ENCODE data around the gene MIOX. TPM values are rescaled to one million over a fixed set of nuclear protein-coding genes. Genes with fewer than 3 reads are reported as not detected.

The MIOX gene
- not detected for total RNA-seq

DNA sequence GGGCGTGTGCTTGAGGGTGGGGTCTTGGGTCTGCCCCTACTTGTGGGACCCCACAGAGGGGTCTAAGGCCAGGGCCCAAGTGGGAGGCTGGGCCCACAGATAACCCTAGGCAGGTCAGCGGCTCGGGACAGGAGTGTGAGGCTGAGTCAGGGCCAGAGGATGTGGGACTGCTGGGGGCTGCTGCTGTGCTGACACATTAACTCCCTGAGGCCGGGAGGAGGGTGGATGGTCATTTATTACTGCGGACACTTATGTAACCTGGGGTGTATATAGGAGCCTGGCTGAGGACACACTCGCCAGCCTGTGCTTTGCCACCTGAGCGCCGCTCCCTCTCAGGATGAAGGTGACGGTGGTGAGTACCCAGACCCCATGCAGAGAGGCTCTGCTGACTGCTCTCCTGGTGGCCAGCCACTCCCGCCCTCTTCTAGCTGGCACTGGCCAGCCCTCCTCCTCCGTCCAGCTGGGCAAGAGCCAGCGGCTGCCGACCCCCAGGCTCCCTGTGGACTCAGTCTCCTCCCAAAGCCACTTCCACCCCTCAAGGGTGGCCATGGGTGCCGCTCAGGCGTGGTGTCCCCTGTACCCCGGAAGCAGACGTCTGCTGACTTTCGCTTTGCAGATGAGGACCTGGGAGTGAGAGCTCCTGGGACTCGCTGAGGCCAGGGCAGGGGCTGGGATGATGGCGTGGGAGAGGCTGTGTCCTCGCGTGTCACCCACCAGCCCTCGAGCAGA, at the start of gene MIOX:
Gene MIOX, plus strand, starts transcription at position 299 of the 729 bp plus-strand sequence. Its CDS starts 39 bp downstream, at position 338.
- Histone ChIP-seq H3K4me3 (no peak within 1 kb of the TSS), H3K4me1 (peaks cover 0 to 8% (median 0%) of the 10 kb centered on the region in 3 donors), H3K36me3 (no peaks in the 10 kb centered on the region), H3K27ac (no peak within 1 kb of the TSS), H3K9me3 (no peaks in the 10 kb centered on the region), H3K27me3 (peaks cover 78% of the 10 kb centered on the region)
- ATAC-seq: no peak
- no CpG with 5 or more reads among the region's 23 CpGs for WGBS, 2 donors (ENCODE audit: low coverage in 1 of 2)
- no peak for TF ChIP-seq POLR2A (IDR thresholded peaks at IDR 0.05)
- TF ChIP-seq POLR2AphosphoS5 (IDR thresholded peaks at IDR 0.05): no peak
- TF ChIP-seq CTCF (IDR thresholded peaks at IDR 0.05): no peak
- no peak for TF ChIP-seq EP300 (IDR thresholded peaks at IDR 0.05)

DNA sequence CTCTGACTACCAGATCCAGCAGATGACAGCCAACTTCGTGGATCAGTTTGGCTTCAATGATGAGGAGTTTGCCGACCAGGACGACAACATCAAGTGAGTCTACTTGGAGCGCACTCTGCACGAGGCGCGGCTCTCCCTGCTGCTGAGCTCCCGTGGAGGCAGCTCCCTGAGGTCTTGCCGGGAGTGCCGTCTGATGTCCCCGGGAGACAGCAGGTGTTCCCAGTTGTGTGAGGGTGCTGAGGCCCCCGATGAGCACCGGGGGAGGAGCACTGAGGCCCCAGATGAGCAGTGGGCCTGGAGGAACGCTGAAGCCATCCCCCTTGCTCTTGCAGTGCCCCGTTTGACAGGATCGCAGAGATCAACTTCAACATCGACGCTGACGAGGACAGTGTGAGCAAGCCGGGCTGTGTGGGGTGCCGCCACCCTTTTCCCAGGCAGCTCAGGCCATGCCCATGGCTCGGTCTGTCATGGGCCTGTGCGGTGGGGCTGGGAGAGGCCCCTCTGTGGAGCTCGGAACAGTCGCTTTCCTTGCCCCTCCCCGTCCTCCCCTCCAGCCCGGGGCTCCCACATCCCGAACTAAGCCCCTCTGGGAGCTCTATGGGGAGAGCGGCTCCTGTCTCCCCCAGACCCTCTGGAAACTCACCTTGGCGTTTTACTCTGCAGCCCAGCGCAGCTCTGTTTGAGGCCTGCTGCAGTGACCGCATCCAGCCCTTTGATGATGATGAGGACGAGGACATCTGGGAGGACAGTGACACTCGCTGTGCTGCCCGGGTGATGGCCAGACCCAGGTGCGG, 49.0 kb upstream of the MIOX start:
- no peak overlapping the region for H3K27ac ChIP-seq
- no peaks in the 10 kb centered on the region for H3K9me3 ChIP-seq
- no peak for ATAC-seq
- no peak for TF ChIP-seq POLR2A (IDR thresholded peaks at IDR 0.05)
- no peaks in the 10 kb centered on the region for H3K27me3 ChIP-seq
- H3K4me1 ChIP-seq: no peaks in the 10 kb centered on the region
- H3K36me3 ChIP-seq: peaks cover 0 to 86% of the 10 kb centered on the region in 2 donors
- no peak overlapping the region for H3K4me3 ChIP-seq
- WGBS, 2 donors (ENCODE audit: low coverage in 1 of 2): 100% methylated on average over 3 of the region's 36 CpGs; no CpG with 5 or more reads in 1 of the 2 donors

- TF ChIP-seq POLR2A (IDR thresholded peaks at IDR 0.05) (no peak), EP300 (IDR thresholded peaks at IDR 0.05) (no peak), POLR2AphosphoS5 (IDR thresholded peaks at IDR 0.05) (no peak), CTCF (IDR thresholded peaks at IDR 0.05) (no peak)
- H3K27ac ChIP-seq: no peak overlapping the region
- H3K36me3 ChIP-seq: peaks cover 0 to 87% of the 10 kb centered on the region in 2 donors
- no CpG with 5 or more reads among the region's 34 CpGs for WGBS, 2 donors (ENCODE audit: low coverage in 1 of 2)
- no peaks in the 10 kb centered on the region for H3K9me3 ChIP-seq
- H3K27me3 ChIP-seq: no peaks in the 10 kb centered on the region
- H3K4me3 ChIP-seq: no peak overlapping the region
- ATAC-seq: no peak
- H3K4me1 ChIP-seq: peaks cover 0 to under 1% (median 0%) of the 10 kb centered on the region in 3 donors
Measured at GRCh38 chr22:50438305-50439275, 48.1 kb upstream of the MIOX start.

GRCh38 chr22:50439314-50439870, 47.3 kb upstream of the MIOX start:
- no CpG with 5 or more reads among the region's 17 CpGs for WGBS, 2 donors (ENCODE audit: low coverage in 1 of 2)
- TF ChIP-seq EP300 (IDR thresholded peaks at IDR 0.05) (no peak), CTCF (IDR thresholded peaks at IDR 0.05) (no peak), POLR2AphosphoS5 (IDR thresholded peaks at IDR 0.05) (no peak), POLR2A (IDR thresholded peaks at IDR 0.05) (no peak)

More at GRCh38 chr22:50439314-50439870, 47.3 kb upstream of the MIOX start:
- no peak overlapping the region for H3K27ac ChIP-seq
- peaks cover 0 to 92% of the 10 kb centered on the region in 2 donors for H3K36me3 ChIP-seq
- H3K4me1 ChIP-seq: peaks cover 0 to 9% (median 3%) of the 10 kb centered on the region in 3 donors
- ATAC-seq: no peak
- no peak overlapping the region for H3K4me3 ChIP-seq
- no peaks in the 10 kb centered on the region for H3K27me3 ChIP-seq
- H3K9me3 ChIP-seq: no peaks in the 10 kb centered on the region
